Skin of body (tissue), 2 donors: ENCODE measurements around the gene ARHGAP5. TPM values are rescaled to one million over a fixed set of nuclear protein-coding genes. Genes with fewer than 3 reads are reported as not detected.

Experiments
- DNase-seq: peaks from one replicate; lab custom pipeline; 2025; lab: John Stamatoyannopoulos, UW
- total RNA-seq: library from RNA; depleted of rRNA; stranded (reverse); fragments of >200 nt; gene quantifications from one replicate; pipeline ENCODE4 v1.2.3, GENCODE V29; 2014

Gene ARHGAP5
- total RNA-seq, 1 donor from 2014 or later, result 133 TPM

GRCh38 chr14:32167907-32168306 lies 90.8 kb downstream of the ARHGAP5 start:
- no peak for DNase-seq

- DNase-seq, result no peak
These were observed 92.1 kb downstream of the ARHGAP5 start for GRCh38 chr14:32169191-32169590.

GRCh38 chr14:32171469-32171868 lies 94.4 kb downstream of the ARHGAP5 start:
- DNase-seq, result no peak

GRCh38 chr14:32183151-32184058 lies 106.3 kb downstream of the ARHGAP5 start:
- DNase-seq, result no peak

GRCh38 chr14:32185097-32185496 lies 108.0 kb downstream of the ARHGAP5 start:
- no peak for DNase-seq

- no peak for DNase-seq
These were observed 109.1 kb downstream of the ARHGAP5 start for GRCh38 chr14:32186248-32186647.

GRCh38 chr14:32189811-32190210 lies 112.7 kb downstream of the ARHGAP5 start:
- no peak for DNase-seq

GRCh38 chr14:32190673-32191072 lies 113.6 kb downstream of the ARHGAP5 start:
- no peak for DNase-seq

GRCh38 chr14:32192712-32193373 lies 115.7 kb downstream of the ARHGAP5 start:
- DNase-seq, result no peak

- DNase-seq, result no peak
These were observed 116.4 kb downstream of the ARHGAP5 start for GRCh38 chr14:32193532-32193931.

- no peak for DNase-seq
These were observed 118.5 kb downstream of the ARHGAP5 start for GRCh38 chr14:32195636-32196035.

GRCh38 chr14:32197919-32198318 lies 120.8 kb downstream of the ARHGAP5 start:
- no peak for DNase-seq

GRCh38 chr14:32200368-32201192 lies 123.5 kb downstream of the ARHGAP5 start:
- no peak for DNase-seq

- peak; percentile 32 for DNase-seq
These were observed 124.2 kb downstream of the ARHGAP5 start for GRCh38 chr14:32201193-32201815.

- peak; percentile 25 for DNase-seq
These were observed 124.8 kb downstream of the ARHGAP5 start, which contains the start of gene RNU6-7 for GRCh38 chr14:32201816-32202490. TSS of gene RNU6-7 (plus strand) at chr14:32202045.

- DNase-seq, result peak; percentile 27
These were observed 125.4 kb downstream of the ARHGAP5 start for GRCh38 chr14:32202491-32202997.

- DNase-seq, result peak; percentile 90
These were observed 126.1 kb downstream of the ARHGAP5 start, which contains the start of gene RNU6-8 for GRCh38 chr14:32202998-32203882. TSS of gene RNU6-8 (minus strand) at chr14:32203269.

- DNase-seq, result no peak
These were observed 126.8 kb downstream of the ARHGAP5 start for GRCh38 chr14:32203928-32204357.

- no peak for DNase-seq
These were observed 128.4 kb downstream of the ARHGAP5 start for GRCh38 chr14:32205554-32205953.
